ENCODE data around the gene MMAB.

- TF ChIP-seq CTCF (IDR thresholded peaks at IDR 0.05) (no peak), POLR2AphosphoS5 (IDR thresholded peaks at IDR 0.05) (no peak), POLR2A (IDR thresholded peaks at IDR 0.05) (no peak)
These were observed 4.8 kb downstream of the MMAB start for GRCh38 chr12:109568486-109568885.

Measured in transverse colon (tissue), 4 donors.